ENCODE data around the gene SLC4A7. TPM values are rescaled to one million over a fixed set of nuclear protein-coding genes. Genes with fewer than 3 reads are reported as not detected.
"Not testable (repeated sequence)": the region's sequence is repeated elsewhere in the genome, so short reads cannot be mapped to it uniquely, and the experiment has no call there.

The SLC4A7 gene
- total and polyA plus RNA-seq, 4 donors: 5.4 to 62.8 (median 37.5) TPM

GRCh38 chr3:27456554-27456953, 27.6 kb downstream of the SLC4A7 start:
- Histone ChIP-seq H3K4me1 (ENCODE audit: control insufficient read depth in 1 of 2, insufficient read depth in 2 of 2, low read length in 2 of 2) (peaks cover 0 to 1% of the 10 kb centered on the region in 2 donors), H3K9me3 (ENCODE audit: control insufficient read depth, low read length) (no peaks in the 10 kb centered on the region), H3K36me3 (ENCODE audit: control insufficient read depth in 1 of 2, insufficient read depth in 2 of 2, low read length in 1 of 2) (no peaks in the 10 kb centered on the region), H3K4me3 (ENCODE audit: low read length in 2 of 2) (no peak overlapping the region), H3K27ac (ENCODE audit: low read depth in 1 of 2, low read length in 2 of 2) (no peak overlapping the region), H3K27me3 (ENCODE audit: control insufficient read depth in 1 of 2, insufficient read depth in 2 of 2, low read length in 1 of 2) (no peaks in the 10 kb centered on the region)
- 90 to 93% methylated on average over 2 of the region's 2 CpGs for WGBS, 2 donors
- ATAC-seq (ENCODE audit: low FRiP score): no peak
- intact Hi-C loops (cut with DNase I): no loop called here
- DNase-seq: no peak

GRCh38 chr3:27454914-27455313, 29.3 kb downstream of the SLC4A7 start:
- Histone ChIP-seq H3K27me3 (ENCODE audit: control insufficient read depth in 1 of 2, insufficient read depth in 2 of 2, low read length in 1 of 2) (no peaks in the 10 kb centered on the region), H3K4me3 (ENCODE audit: low read length in 2 of 2) (no peak overlapping the region), H3K27ac (ENCODE audit: low read depth in 1 of 2, low read length in 2 of 2) (no peak overlapping the region), H3K36me3 (ENCODE audit: control insufficient read depth in 1 of 2, insufficient read depth in 2 of 2, low read length in 1 of 2) (no peaks in the 10 kb centered on the region), H3K9me3 (ENCODE audit: control insufficient read depth, low read length) (no peaks in the 10 kb centered on the region), H3K4me1 (ENCODE audit: control insufficient read depth in 1 of 2, insufficient read depth in 2 of 2, low read length in 2 of 2) (peaks cover 0 to 1% of the 10 kb centered on the region in 2 donors)
- DNase-seq: no peak
- ATAC-seq (ENCODE audit: low FRiP score): no peak
- intact Hi-C loops (cut with DNase I): no loop called here

GRCh38 chr3:27454461-27454860, 29.7 kb downstream of the SLC4A7 start:
- no peak for DNase-seq
- 91 to 92% methylated on average over 3 of the region's 3 CpGs for WGBS, 2 donors
- Histone ChIP-seq H3K27me3 (ENCODE audit: control insufficient read depth in 1 of 2, insufficient read depth in 2 of 2, low read length in 1 of 2) (no peaks in the 10 kb centered on the region), H3K4me1 (ENCODE audit: control insufficient read depth in 1 of 2, insufficient read depth in 2 of 2, low read length in 2 of 2) (peaks cover 0 to 1% of the 10 kb centered on the region in 2 donors), H3K36me3 (ENCODE audit: control insufficient read depth in 1 of 2, insufficient read depth in 2 of 2, low read length in 1 of 2) (no peaks in the 10 kb centered on the region), H3K27ac (ENCODE audit: low read depth in 1 of 2, low read length in 2 of 2) (no peak overlapping the region), H3K4me3 (ENCODE audit: low read length in 2 of 2) (no peak overlapping the region), H3K9me3 (ENCODE audit: control insufficient read depth, low read length) (no peaks in the 10 kb centered on the region)
- intact Hi-C loops (cut with DNase I): no loop called here
- ATAC-seq (ENCODE audit: low FRiP score): no peak

- no peak for DNase-seq
- no peaks in the 10 kb centered on the region for H3K9me3 ChIP-seq (ENCODE audit: control insufficient read depth, low read length)
- 89 to 94% methylated on average over 1 of the region's 1 CpG for WGBS, 2 donors
- H3K27ac ChIP-seq (ENCODE audit: low read depth in 1 of 2, low read length in 2 of 2): no peak overlapping the region
- H3K27me3 ChIP-seq (ENCODE audit: control insufficient read depth in 1 of 2, insufficient read depth in 2 of 2, low read length in 1 of 2): no peaks in the 10 kb centered on the region
- H3K4me1 ChIP-seq (ENCODE audit: control insufficient read depth in 1 of 2, insufficient read depth in 2 of 2, low read length in 2 of 2): peaks cover 0 to 1% of the 10 kb centered on the region in 2 donors
- H3K4me3 ChIP-seq (ENCODE audit: low read length in 2 of 2): no peak overlapping the region
- no peaks in the 10 kb centered on the region for H3K36me3 ChIP-seq (ENCODE audit: control insufficient read depth in 1 of 2, insufficient read depth in 2 of 2, low read length in 1 of 2)
- intact Hi-C loops (cut with DNase I): no loop called here
- ATAC-seq (ENCODE audit: low FRiP score): no peak
Observed at GRCh38 chr3:27452368-27453090, 31.7 kb downstream of the SLC4A7 start.

- ATAC-seq (ENCODE audit: low FRiP score) (no peak), DNase-seq (no peak)
- H3K27me3 ChIP-seq (ENCODE audit: control insufficient read depth in 1 of 2, insufficient read depth in 2 of 2, low read length in 1 of 2): no peaks in the 10 kb centered on the region
- no peaks in the 10 kb centered on the region for H3K9me3 ChIP-seq (ENCODE audit: control insufficient read depth, low read length)
- no peaks in the 10 kb centered on the region for H3K36me3 ChIP-seq (ENCODE audit: control insufficient read depth in 1 of 2, insufficient read depth in 2 of 2, low read length in 1 of 2)
- peaks cover 0 to 1% of the 10 kb centered on the region in 2 donors for H3K4me1 ChIP-seq (ENCODE audit: control insufficient read depth in 1 of 2, insufficient read depth in 2 of 2, low read length in 2 of 2)
- H3K4me3 ChIP-seq (ENCODE audit: low read length in 2 of 2): no peak overlapping the region
- H3K27ac ChIP-seq (ENCODE audit: low read depth in 1 of 2, low read length in 2 of 2): no peak overlapping the region
- intact Hi-C loops (cut with DNase I): no loop called here
Observed at GRCh38 chr3:27451842-27452241, 32.3 kb downstream of the SLC4A7 start.

- DNase-seq: no peak
- intact Hi-C loops (cut with DNase I): no loop called here
- Histone ChIP-seq H3K27ac (ENCODE audit: low read depth in 1 of 2, low read length in 2 of 2) (no peak overlapping the region), H3K27me3 (ENCODE audit: control insufficient read depth in 1 of 2, insufficient read depth in 2 of 2, low read length in 1 of 2) (no peaks in the 10 kb centered on the region), H3K36me3 (ENCODE audit: control insufficient read depth in 1 of 2, insufficient read depth in 2 of 2, low read length in 1 of 2) (no peaks in the 10 kb centered on the region), H3K4me1 (ENCODE audit: control insufficient read depth in 1 of 2, insufficient read depth in 2 of 2, low read length in 2 of 2) (peaks cover 0 to 1% of the 10 kb centered on the region in 2 donors), H3K9me3 (ENCODE audit: control insufficient read depth, low read length) (no peaks in the 10 kb centered on the region), H3K4me3 (ENCODE audit: low read length in 2 of 2) (no peak overlapping the region)
- no peak for ATAC-seq (ENCODE audit: low FRiP score)
Observed at GRCh38 chr3:27451251-27451650, 32.9 kb downstream of the SLC4A7 start.

- no peaks in the 10 kb centered on the region for H3K36me3 ChIP-seq (ENCODE audit: control insufficient read depth in 1 of 2, insufficient read depth in 2 of 2, low read length in 1 of 2)
- intact Hi-C loops (cut with DNase I): no loop called here
Observed at GRCh38 chr3:27449530-27450150, 34.5 kb downstream of the SLC4A7 start.

GRCh38 chr3:27442995-27443394, 41.2 kb downstream of the SLC4A7 start:
- H3K9me3 ChIP-seq (ENCODE audit: control insufficient read depth, low read length); H3K36me3 ChIP-seq (ENCODE audit: control insufficient read depth in 1 of 2, insufficient read depth in 2 of 2, low read length in 1 of 2); H3K4me3 ChIP-seq (ENCODE audit: low read length in 2 of 2); H3K27me3 ChIP-seq (ENCODE audit: control insufficient read depth in 1 of 2, insufficient read depth in 2 of 2, low read length in 1 of 2); ATAC-seq (ENCODE audit: low FRiP score); H3K27ac ChIP-seq (ENCODE audit: low read depth in 1 of 2, low read length in 2 of 2); intact Hi-C loops (cut with DNase I); DNase-seq; H3K4me1 ChIP-seq (ENCODE audit: control insufficient read depth in 1 of 2, insufficient read depth in 2 of 2, low read length in 2 of 2): not testable (repeated sequence)
- 92 to 93% methylated on average over 13 of the region's 13 CpGs for WGBS, 2 donors

More at GRCh38 chr3:27449530-27450150, 34.5 kb downstream of the SLC4A7 start:
- no peak overlapping the region for H3K4me3 ChIP-seq (ENCODE audit: low read length in 2 of 2)
- no peak for ATAC-seq (ENCODE audit: low FRiP score)
- H3K9me3 ChIP-seq (ENCODE audit: control insufficient read depth, low read length): no peaks in the 10 kb centered on the region
- no peaks in the 10 kb centered on the region for H3K4me1 ChIP-seq (ENCODE audit: control insufficient read depth in 1 of 2, insufficient read depth in 2 of 2, low read length in 2 of 2)
- DNase-seq: no peak
- H3K27me3 ChIP-seq (ENCODE audit: control insufficient read depth in 1 of 2, insufficient read depth in 2 of 2, low read length in 1 of 2): no peaks in the 10 kb centered on the region
- H3K27ac ChIP-seq (ENCODE audit: low read depth in 1 of 2, low read length in 2 of 2): no peak overlapping the region
- 96% methylated on average over 2 of the region's 2 CpGs for WGBS, 2 donors

- 97 to 100% methylated on average over 4 of the region's 4 CpGs for WGBS, 2 donors
- H3K4me3 ChIP-seq (ENCODE audit: low read length in 2 of 2); H3K27me3 ChIP-seq (ENCODE audit: control insufficient read depth in 1 of 2, insufficient read depth in 2 of 2, low read length in 1 of 2); DNase-seq; ATAC-seq (ENCODE audit: low FRiP score); H3K9me3 ChIP-seq (ENCODE audit: control insufficient read depth, low read length); intact Hi-C loops (cut with DNase I); H3K36me3 ChIP-seq (ENCODE audit: control insufficient read depth in 1 of 2, insufficient read depth in 2 of 2, low read length in 1 of 2); H3K4me1 ChIP-seq (ENCODE audit: control insufficient read depth in 1 of 2, insufficient read depth in 2 of 2, low read length in 2 of 2); H3K27ac ChIP-seq (ENCODE audit: low read depth in 1 of 2, low read length in 2 of 2): not testable (repeated sequence)
Observed at GRCh38 chr3:27438352-27438751, 45.8 kb downstream of the SLC4A7 start.

Measured in aorta (tissue), 5 donors.